ENCODE measurements around the gene GOLGA6L9.
"Not testable (repeated sequence)": the region's sequence is repeated elsewhere in the genome, so short reads cannot be mapped to it uniquely, and the experiment has no call there.

The GOLGA6L9 gene

GRCh38 chr15:82429693-82430092 is at the start of gene GOLGA6L9:
Gene GOLGA6L9 (plus strand): TSS chr15:82429816. CDS start chr15:82430080, 264 bp downstream.
- not testable (repeated sequence) for DNase-seq

- not testable (repeated sequence) for DNase-seq
Measured at GRCh38 chr15:82381330-82381955, 48.2 kb upstream of the GOLGA6L9 start.

DNA sequence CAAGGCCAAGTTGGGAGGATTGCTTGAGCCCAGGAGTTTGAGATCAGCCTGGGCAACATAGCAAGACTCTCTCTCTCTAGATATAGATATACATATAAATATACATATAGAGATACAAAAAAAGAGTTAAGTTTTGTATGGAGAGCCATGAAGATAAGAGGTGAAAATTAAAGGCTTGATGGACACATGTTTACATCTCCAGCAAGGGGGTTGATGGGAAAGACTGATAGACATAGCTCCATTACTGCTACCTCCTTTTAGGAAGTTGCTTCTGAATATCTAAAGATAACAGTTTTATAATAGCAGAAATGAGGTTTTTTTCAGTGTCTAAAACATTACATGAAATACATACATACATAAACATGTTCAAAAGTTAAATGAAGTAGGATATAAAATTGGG is 42.4 kb upstream of the GOLGA6L9 start:
- not testable (repeated sequence) for DNase-seq

DNA sequence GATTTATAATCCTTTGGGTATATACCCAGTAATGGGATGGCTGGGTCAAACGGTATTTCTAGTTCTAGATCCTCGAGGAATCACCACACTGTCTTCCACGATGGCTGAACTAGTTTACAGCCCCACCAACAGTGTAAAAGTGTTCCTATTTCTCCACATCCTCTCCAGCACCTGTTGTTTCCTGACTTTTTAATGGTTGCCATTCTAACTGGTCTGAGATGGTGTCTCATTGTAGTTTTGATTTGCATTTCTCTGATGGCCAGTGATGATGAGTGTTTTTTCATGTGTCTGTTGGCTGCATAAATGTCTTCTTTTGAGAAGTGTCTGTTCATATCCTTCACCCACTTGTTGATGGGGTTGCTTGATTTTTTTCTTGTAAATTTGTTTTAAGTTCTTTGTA is 39.5 kb upstream of the GOLGA6L9 start:
- DNase-seq, result not testable (repeated sequence)

- DNase-seq, result not testable (repeated sequence)
Measured at GRCh38 chr15:82392077-82392476, 37.5 kb upstream of the GOLGA6L9 start.

GRCh38 chr15:82393671-82394070 is 35.9 kb upstream of the GOLGA6L9 start:
- no peak for DNase-seq

DNA sequence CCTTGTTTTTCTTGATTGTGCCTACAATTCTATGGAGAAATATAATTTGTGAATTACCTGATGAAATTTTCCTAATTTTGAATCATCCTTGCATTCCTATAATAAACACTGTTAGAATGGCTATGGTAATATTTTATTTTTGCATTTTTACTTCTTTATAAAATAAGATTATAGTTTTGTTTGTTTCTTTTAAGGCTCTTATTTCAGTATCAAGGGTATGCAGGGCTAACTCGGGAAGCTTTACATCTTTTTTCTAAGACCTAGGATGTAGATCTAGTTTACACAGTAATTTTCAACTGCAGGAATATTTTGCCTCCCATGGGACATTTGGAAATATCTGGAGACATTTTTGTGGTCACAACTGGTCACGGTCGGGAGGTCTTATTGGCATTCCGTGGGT is 33.8 kb upstream of the GOLGA6L9 start:
- DNase-seq, result not testable (repeated sequence)

DNA sequence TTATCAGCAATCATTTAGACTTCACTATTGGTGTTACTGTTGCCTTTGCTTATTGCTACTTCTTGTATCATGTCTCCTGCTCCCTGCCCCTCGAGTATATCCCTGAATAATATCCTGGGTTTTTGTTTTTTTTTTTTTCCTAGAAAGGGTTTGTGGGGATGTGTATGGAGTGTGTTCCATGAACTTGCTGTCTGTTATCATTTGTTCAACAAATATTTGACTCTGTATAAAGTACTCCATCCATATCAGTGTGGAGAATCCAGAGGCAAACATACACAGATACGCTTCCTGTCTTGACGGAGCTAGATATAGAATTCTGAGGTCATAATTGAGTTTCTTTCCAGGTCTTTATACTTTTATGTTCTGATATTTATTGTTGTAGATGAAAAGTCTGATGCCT is 31.8 kb upstream of the GOLGA6L9 start:
- DNase-seq, result no peak

GRCh38 chr15:82398785-82399184 is 30.8 kb upstream of the GOLGA6L9 start:
- no peak for DNase-seq

- not testable (repeated sequence) for DNase-seq
Measured at GRCh38 chr15:82399366-82400103, 30.1 kb upstream of the GOLGA6L9 start.

- DNase-seq, result not testable (repeated sequence)
Measured at GRCh38 chr15:82401918-82402317, 27.7 kb upstream of the GOLGA6L9 start.

- DNase-seq, result not testable (repeated sequence)
Measured at GRCh38 chr15:82402341-82402740, 27.3 kb upstream of the GOLGA6L9 start.

DNA sequence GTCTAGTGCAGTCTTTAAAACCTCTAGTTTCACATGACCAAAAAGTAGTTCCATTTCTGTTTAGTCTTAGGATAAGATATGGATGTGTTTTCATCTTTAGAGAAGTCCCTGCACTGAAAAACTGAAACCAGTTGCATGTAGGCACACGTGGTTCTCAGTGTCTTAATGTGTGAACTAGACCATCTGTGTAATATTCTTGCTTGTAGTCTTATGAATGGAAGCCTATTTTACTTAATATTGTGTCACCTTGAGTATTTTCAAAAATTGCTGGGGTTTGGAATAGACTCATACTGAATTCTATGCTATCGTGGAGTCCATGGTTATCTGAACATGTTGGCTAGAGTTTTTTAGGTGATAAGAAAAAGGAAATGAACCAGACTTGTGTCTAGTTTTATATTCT is 23.4 kb upstream of the GOLGA6L9 start:
- DNase-seq, result not testable (repeated sequence)

DNA sequence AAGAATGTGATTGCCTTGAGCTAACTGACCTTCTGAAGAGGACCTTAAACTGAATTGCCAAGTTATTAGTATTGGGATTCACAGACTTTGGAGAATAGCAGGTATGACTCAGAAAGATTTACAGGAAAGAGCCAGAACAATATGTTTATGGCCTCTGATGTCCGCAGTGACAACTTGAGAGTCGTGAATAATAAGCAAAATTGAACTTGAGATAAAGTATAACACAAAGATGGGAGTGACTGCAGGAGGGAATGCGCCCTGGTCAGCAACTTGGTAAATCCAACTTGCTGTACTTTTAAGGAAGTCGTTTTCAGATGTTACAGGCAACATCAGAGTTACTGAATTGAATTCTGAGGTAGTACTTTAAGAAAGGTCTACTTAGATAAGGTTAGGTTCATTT is 19.3 kb upstream of the GOLGA6L9 start:
- not testable (repeated sequence) for DNase-seq

DNA sequence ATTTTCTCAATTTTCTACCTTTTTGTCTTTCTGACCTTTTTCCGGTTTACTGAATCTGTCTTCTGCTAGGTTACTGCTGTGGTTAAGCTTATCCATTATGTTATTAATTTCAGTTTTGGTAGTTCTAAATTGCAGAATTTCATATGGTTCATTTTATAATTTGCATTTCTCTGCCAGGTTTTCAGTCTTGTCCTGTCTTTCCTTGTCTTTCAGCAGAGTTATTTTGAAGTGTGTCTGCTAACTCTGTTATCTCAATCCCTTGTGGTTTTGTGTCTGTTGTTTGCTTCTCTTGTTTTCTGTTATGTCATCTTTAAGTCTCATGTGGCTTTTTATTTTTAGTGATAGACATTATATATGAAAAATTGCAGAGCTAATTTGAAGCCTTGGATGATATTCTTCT is 18.0 kb upstream of the GOLGA6L9 start:
- not testable (repeated sequence) for DNase-seq

GRCh38 chr15:82414525-82415191 is 15.0 kb upstream of the GOLGA6L9 start:
- not testable (repeated sequence) for DNase-seq

- not testable (repeated sequence) for DNase-seq
Measured at GRCh38 chr15:82420516-82420915, 9.1 kb upstream of the GOLGA6L9 start.

- DNase-seq, result peak in 1 of 2 donors; percentile 2
Measured at GRCh38 chr15:82420966-82421365, 8.7 kb upstream of the GOLGA6L9 start.

GRCh38 chr15:82427117-82427516 is 2.5 kb upstream of the GOLGA6L9 start:
- not testable (repeated sequence) for DNase-seq

DNA sequence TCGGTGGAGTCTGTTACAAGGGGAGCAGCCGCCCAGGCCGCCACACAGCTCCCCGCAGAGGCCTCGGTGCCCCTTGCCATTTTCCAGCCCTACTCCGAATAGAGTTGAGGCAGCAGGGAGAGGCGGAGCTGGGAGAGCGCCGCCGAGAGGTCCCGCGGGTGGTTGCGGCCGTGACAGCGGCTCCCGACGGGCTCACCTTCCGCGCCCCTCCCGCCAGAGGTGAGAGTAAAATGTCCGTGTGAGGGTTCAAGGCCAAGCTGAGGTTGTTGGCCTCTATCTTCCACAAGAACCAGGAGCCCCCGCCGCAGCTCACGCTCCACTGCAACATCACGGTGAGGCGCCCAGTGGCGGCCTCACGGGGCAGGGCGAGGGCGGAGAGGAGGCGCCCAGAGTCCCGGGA is 15.8 kb downstream of the GOLGA6L9 start:
- peak; percentile 26 to 40 for DNase-seq

DNA sequence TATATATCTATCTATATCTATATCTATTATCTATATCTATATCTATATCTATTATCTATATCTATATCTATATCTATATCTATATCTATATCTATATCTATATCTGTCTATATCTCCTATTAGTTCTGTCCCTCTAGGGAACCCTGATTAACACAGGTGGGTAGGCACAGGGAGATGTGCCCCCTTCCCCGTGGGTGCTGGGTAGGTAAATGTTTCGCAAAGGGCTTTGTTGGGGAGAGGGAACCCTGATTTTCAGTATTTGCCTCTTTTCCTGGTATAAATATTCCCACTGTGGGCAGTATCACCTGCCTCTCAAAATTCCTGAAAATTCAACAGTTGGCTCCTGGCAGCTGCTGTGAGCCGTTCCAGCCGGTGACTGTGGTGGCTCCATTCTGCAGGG is 27.7 kb downstream of the GOLGA6L9 start:
- DNase-seq, result not testable (repeated sequence)

- not testable (repeated sequence) for DNase-seq
Measured at GRCh38 chr15:82465629-82466028, 36.0 kb downstream of the GOLGA6L9 start.

DNA sequence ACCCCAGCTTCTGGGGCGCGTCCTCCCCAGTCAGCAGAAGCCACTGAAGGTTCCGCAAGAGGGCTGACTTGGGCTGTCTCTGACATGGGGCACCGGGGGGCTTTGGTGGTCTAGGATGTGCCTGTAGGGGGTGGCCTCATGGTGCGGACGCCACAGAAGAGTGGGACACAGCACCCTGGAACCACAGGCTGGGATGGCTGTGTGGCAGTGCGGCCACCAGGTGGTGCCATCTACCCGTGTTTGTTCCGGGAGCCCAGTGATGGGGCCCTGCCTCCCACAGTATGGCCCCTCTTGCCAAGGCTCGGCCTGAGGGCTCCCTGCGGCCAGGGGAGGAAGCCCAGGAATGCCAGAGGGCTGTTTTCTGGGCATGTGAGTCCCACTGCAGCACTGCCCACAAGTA is 38.6 kb downstream of the GOLGA6L9 start:
- not testable (repeated sequence) for DNase-seq

- not testable (repeated sequence) for DNase-seq
Measured at GRCh38 chr15:82469381-82469780, 39.8 kb downstream of the GOLGA6L9 start.
